Measurements from ENCODE around the gene RBM20. TPM values are rescaled to one million over a fixed set of nuclear protein-coding genes. Genes with fewer than 3 reads are reported as not detected.
A peak's percentile ranks its signal among the peaks of the same experiment; 100 is the strongest.

The RBM20 gene
- total RNA-seq, result 1 to 10 TPM in 3 of 4 donors, under 1 TPM in 1; 0.24 to 3.5 (median 1.8) TPM

DNA sequence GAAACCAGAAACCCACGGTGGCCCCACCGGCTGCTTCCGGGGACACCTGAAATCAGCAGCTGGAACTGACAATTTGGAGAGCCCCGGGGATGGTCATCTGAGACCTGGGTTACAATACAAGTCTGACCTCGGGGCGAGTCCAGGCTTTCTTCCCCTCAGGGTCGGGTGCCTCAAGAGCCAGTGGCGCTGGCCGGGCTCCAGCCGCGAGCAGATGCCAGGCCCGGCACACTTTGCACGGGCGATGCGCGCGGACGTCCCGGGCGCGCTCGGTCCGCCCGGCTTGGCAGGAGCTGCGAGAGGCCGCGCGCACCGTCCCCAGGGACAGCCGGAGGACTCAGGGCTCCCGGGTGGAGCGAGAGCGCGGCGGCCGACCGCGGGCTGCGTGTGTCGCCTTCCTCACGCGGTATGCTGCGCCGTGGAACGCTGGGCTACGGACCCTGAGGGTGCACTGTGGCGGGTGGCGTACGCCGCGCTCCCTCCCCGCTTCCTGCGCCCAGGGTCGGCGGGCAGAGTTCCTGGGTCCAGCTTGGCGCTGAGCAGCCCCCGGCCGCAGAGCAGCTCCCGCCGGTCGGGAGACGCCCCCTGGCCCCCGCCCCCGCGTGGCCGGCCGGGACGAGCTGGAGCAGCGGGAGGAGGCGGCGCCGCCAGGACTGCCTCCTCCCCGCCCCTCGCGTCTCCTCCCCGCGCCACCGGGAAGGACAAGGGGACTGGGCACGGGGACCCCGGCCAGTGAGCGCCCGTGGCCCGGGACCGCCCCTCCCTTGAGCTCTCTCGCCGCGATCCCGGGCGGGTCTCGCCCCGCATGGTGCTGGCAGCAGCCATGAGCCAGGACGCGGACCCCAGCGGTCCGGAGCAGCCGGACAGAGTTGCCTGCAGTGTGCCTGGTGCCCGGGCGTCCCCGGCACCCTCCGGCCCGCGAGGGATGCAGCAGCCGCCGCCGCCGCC lies at the start of gene RBM20:
TSS of gene RBM20 (plus strand) at position 684 of the 945 bp plus-strand sequence. CDS start at position 803, 119 bp downstream.
- peak; percentile 41 for ATAC-seq (ENCODE audit: low FRiP score)
- DNase-seq (ENCODE audit: low spot score), result no peak
- TF ChIP-seq, protein P1, sequence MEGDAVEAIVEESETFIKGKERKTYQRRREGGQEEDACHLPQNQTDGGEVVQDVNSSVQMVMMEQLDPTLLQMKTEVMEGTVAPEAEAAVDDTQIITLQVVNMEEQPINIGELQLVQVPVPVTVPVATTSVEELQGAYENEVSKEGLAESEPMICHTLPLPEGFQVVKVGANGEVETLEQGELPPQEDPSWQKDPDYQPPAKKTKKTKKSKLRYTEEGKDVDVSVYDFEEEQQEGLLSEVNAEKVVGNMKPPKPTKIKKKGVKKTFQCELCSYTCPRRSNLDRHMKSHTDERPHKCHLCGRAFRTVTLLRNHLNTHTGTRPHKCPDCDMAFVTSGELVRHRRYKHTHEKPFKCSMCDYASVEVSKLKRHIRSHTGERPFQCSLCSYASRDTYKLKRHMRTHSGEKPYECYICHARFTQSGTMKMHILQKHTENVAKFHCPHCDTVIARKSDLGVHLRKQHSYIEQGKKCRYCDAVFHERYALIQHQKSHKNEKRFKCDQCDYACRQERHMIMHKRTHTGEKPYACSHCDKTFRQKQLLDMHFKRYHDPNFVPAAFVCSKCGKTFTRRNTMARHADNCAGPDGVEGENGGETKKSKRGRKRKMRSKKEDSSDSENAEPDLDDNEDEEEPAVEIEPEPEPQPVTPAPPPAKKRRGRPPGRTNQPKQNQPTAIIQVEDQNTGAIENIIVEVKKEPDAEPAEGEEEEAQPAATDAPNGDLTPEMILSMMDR (IDR thresholded peaks at IDR 0.05), result no peak

DNA sequence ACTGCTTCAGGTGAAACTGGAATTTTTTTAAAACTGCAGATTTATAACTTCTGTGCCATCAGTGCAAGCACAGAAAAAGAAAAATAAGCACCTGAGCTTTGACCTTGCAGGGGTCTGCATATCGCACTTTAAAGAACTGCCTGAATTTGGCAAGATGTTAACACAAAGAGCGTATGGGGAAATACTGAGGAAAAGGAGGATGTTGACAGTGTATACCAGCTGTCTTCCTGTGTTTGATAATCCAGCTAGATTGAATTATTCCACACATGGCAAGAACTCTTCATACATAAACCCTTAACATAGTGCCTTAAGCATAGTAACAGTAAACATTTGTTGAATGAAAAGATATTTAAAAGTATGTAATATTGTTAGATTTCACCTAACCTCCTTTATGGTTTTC lies 46.7 kb upstream of the RBM20 start:
- no peak for DNase-seq (ENCODE audit: low spot score)
- no peak for ATAC-seq (ENCODE audit: low FRiP score)
- TF ChIP-seq, protein P1 (IDR thresholded peaks at IDR 0.05), result no peak

DNA sequence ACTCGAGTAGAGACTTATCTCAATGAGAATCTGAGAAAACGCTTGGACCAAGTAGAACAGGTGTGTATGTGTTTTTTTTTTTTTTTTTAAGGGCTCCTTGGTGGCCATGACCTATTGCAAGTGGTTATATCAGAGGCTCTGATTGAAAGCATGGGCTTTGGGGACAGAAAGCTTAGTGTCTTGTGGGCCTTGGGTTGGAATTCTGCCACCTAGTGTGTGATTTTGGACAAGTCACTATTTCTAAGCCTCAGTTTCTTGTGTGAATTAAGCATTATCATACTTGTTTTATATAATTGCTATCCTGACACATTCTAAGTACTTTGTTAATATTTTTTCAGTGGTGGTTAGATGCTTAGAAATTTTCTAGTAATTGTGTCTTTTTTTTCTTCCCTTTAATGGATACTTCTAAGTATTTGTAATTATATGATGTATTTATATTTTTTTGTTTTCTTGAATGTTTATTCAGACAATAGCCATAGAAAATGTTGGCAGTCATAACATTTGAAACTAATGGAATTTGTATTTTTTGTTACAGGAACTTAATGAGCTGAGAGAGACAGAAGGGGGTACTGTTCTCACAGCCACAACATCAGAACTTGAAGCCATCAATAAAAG lies 43.5 kb upstream of the RBM20 start:
- no peak for ATAC-seq (ENCODE audit: low FRiP score)
- no peak for DNase-seq (ENCODE audit: low spot score)
- TF ChIP-seq, protein P1 (IDR thresholded peaks at IDR 0.05), result no peak

DNA sequence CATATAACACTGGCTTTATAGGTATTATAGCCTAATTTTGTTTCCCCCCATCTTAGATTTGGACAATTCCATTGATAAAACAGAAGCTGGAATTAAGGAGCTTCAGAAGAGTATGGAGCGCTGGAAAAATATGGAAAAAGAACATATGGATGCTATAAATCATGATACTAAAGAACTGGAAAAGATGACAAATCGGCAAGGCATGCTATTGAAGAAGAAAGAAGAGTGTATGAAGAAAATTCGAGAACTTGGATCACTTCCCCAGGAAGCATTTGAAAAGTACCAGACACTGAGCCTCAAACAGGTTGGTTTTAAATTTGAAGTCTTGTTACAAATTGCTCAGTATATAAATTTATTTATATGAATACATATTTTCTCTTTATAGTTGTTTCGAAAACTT lies 42.6 kb upstream of the RBM20 start:
- ATAC-seq (ENCODE audit: low FRiP score), result no peak
- no peak for DNase-seq (ENCODE audit: low spot score)
- TF ChIP-seq, protein P1 (IDR thresholded peaks at IDR 0.05), result no peak

DNA sequence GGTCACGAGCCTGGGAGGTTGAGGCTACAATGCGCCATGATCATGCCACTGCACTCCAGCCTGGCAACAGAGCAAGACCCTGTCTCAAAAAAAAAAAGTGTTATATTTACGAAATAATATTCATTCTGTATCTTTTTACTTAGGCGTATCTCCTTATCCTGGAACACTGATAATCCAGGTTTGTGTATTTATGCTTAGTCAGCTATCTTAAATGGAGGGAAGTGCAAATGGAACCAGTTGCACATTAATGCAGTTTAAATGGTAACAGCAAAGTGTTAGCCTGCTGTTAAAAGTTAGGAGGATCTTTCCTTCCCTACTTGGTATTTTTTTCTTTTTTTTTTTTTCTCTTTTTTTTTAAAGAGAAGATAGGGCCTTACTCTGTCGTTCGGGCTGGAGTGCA lies 36.0 kb upstream of the RBM20 start:
- DNase-seq (ENCODE audit: low spot score), result no peak
- no peak for ATAC-seq (ENCODE audit: low FRiP score)
- TF ChIP-seq, protein P1 (IDR thresholded peaks at IDR 0.05), result no peak

DNA sequence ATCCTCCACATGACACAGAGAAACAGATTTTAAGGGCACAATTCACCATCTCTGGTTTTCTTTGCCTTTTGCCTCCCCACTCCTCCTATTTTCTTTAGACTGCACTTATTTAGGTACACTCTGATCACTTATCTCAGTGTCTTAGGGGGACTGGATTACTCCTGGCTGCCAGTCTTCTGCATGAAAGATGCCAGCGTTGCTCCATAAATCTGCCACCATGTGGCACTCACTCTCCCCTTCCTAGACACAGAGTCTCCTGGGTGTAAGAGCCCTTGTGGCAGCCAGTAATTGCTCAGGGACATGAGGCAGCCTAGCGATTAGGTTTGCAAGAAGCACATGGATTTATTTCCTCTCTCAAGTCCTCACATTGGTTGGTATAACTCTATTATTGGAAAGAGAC lies 34.5 kb upstream of the RBM20 start:
- ATAC-seq (ENCODE audit: low FRiP score) (no peak), DNase-seq (ENCODE audit: low spot score) (no peak)
- TF ChIP-seq, protein P1 (IDR thresholded peaks at IDR 0.05), result no peak
